Liver (tissue), 9 donors: ENCODE measurements around the gene NYAP1. TPM values are rescaled to one million over a fixed set of nuclear protein-coding genes. Genes with fewer than 3 reads are reported as not detected.

Source experiments
- DNase-seq: peaks from one replicate; pipeline ENCODE4 v3.0.0-alpha.2; 2017; ENCODE audit warnings: low spot score
- H3K27ac ChIP-seq, 2 donors: one replicate each; pipeline ENCODE4 v1.7.0; 2013; ENCODE audit warnings: inconsistent platforms in 2 of 2, low read length in 2 of 2, control low read depth in 1 of 2, low read depth in 1 of 2, mild to moderate bottlenecking in 1 of 2
- H3K27me3 ChIP-seq, 4 donors: one replicate each; pipeline versions ENCODE4 v1.6.1 to v1.7.0; 2013; ENCODE audit warnings: low read length in 3 of 4, inconsistent platforms in 1 of 4, mild to moderate bottlenecking in 1 of 4, moderate library complexity in 1 of 4; ENCODE audit not compliant: control insufficient read depth in 4 of 4, insufficient read depth in 4 of 4
- H3K36me3 ChIP-seq, 4 donors: one replicate each; pipeline versions ENCODE4 v1.6.1 to v1.7.0; 2013; ENCODE audit warnings: low read length in 3 of 4, mild to moderate bottlenecking in 3 of 4, low read depth in 1 of 4, moderate library complexity in 1 of 4; ENCODE audit not compliant: control insufficient read depth in 4 of 4, insufficient read depth in 3 of 4
- H3K4me1 ChIP-seq, 4 donors: one replicate each; pipeline versions ENCODE4 v1.6.1 to v1.7.0; 2013; ENCODE audit warnings: low read length in 3 of 4, mild to moderate bottlenecking in 3 of 4, moderate library complexity in 1 of 4; ENCODE audit not compliant: control insufficient read depth in 4 of 4, insufficient read depth in 4 of 4
- H3K4me3 ChIP-seq, 3 donors: one replicate each; pipeline versions ENCODE4 v1.6.1 to v1.7.0; 2013; ENCODE audit warnings: low read length in 3 of 3, control low read depth in 1 of 3, low read depth in 1 of 3, mild to moderate bottlenecking in 1 of 3
- H3K9ac ChIP-seq, 2 donors: one replicate each; pipeline ENCODE4 v1.7.0; 2013; ENCODE audit warnings: low read length in 2 of 2, mild to moderate bottlenecking in 2 of 2, moderate library complexity in 2 of 2, control low read depth in 1 of 2, low read depth in 1 of 2
- H3K9me3 ChIP-seq, 4 donors: one replicate each; pipeline versions ENCODE4 v1.6.1 to v1.7.0; 2013; ENCODE audit warnings: low read length in 3 of 4; ENCODE audit not compliant: control insufficient read depth in 4 of 4
- ATF3 ChIP-seq: IDR thresholded peaks from 2 replicates; pipeline ENCODE4 v1.6.1; 2016; ENCODE audit warnings: antibody characterized with exemption
- CTCF ChIP-seq: fragments of 150-350 bp; IDR thresholded peaks from 2 replicates; pipeline ENCODE4 v1.5.1; 2017; ENCODE audit warnings: improper control_type of control experiment, low read depth, low read length; ENCODE audit not compliant: missing input control
- EGR1 ChIP-seq, 2 donors: IDR thresholded peaks; 2 replicates each; pipeline ENCODE4 v1.6.1; 2016 to 2018; ENCODE audit warnings: antibody characterized with exemption in 2 of 2, low read depth in 2 of 2
- FOXA1 ChIP-seq: IDR thresholded peaks from 2 replicates; pipeline ENCODE4 v1.6.1; 2016; ENCODE audit warnings: antibody characterized with exemption
- FOXA2 ChIP-seq: IDR thresholded peaks from 2 replicates; pipeline ENCODE4 v1.6.1; 2016; ENCODE audit warnings: antibody characterized with exemption
- GABPA ChIP-seq, 2 donors: IDR thresholded peaks in 1 of 2; conservative IDR thresholded peaks in 1 of 2; 2 replicates each; pipeline ENCODE4 v1.6.1; 2016; ENCODE audit warnings: antibody characterized with exemption in 2 of 2, mild to moderate bottlenecking in 1 of 2, moderate library complexity in 1 of 2
- HNF4A ChIP-seq, 2 donors: conservative IDR thresholded peaks; 2 replicates each; pipeline ENCODE4 v1.6.1; 2016; ENCODE audit warnings: antibody characterized with exemption in 2 of 2, mild to moderate bottlenecking in 2 of 2
- HNF4G ChIP-seq: IDR thresholded peaks from 2 replicates; pipeline ENCODE4 v1.6.1; 2016; ENCODE audit warnings: antibody characterized with exemption
- JUND ChIP-seq, 2 donors: IDR thresholded peaks; 2 replicates each; pipeline ENCODE4 v1.6.1; 2016; ENCODE audit warnings: antibody characterized with exemption in 2 of 2
- MAX ChIP-seq: IDR thresholded peaks from 2 replicates; pipeline ENCODE4 v1.6.1; 2016; ENCODE audit warnings: antibody characterized with exemption
- NR2F2 ChIP-seq: IDR thresholded peaks from 2 replicates; pipeline ENCODE4 v1.6.1; 2016; ENCODE audit warnings: antibody characterized with exemption
- RAD21 ChIP-seq, 2 donors: IDR thresholded peaks; 2 replicates each; pipeline ENCODE4 v1.6.1; 2016; ENCODE audit warnings: antibody characterized with exemption in 2 of 2, mild to moderate bottlenecking in 2 of 2
- REST ChIP-seq: IDR thresholded peaks from 2 replicates; pipeline ENCODE4 v1.6.1; 2016; ENCODE audit warnings: antibody characterized with exemption, mild to moderate bottlenecking
- RXRA ChIP-seq, 2 donors: IDR thresholded peaks; 2 replicates each; pipeline ENCODE4 v1.6.1; 2017 to 2018; ENCODE audit warnings: antibody characterized with exemption in 2 of 2, mild to moderate bottlenecking in 1 of 2
- SP1 ChIP-seq: IDR thresholded peaks from 2 replicates; pipeline ENCODE4 v1.6.1; 2018; ENCODE audit warnings: antibody characterized with exemption, mild to moderate bottlenecking
- TAF1 ChIP-seq: conservative IDR thresholded peaks from 2 replicates; pipeline ENCODE4 v1.6.1; 2016; ENCODE audit warnings: antibody characterized with exemption, mild to moderate bottlenecking
- YY1 ChIP-seq: IDR thresholded peaks from 2 replicates; pipeline ENCODE4 v1.6.1; 2016; ENCODE audit warnings: antibody characterized with exemption, mild to moderate bottlenecking
- ZBTB33 ChIP-seq: IDR thresholded peaks from 2 replicates; pipeline ENCODE4 v1.6.1; 2016; ENCODE audit warnings: antibody characterized with exemption
- WGBS: extraction: QIAGEN DNeasy Blood & Tissue Kit; methylation state at CpG from one replicate; pipeline ENCODE4 v1.1.7; 2013; 5-methylcytosine and 5-hydroxymethylcytosine counted together
- polyA plus RNA-seq, 2 donors: library from polyadenylated mRNA; stranded (reverse) in 1 of 2; unstranded in 1 of 2; fragments of 200-250 nt in 1 of 2; fragments of >200 nt in 1 of 2; fragmentation: Nextera tagmentation in 1 of 2; extraction: Ambion mirVana in 1 of 2; gene quantifications; one replicate each; pipeline versions ENCODE4 v1.2.1 to v1.2.3, GENCODE V29; 2013 to 2015
- total RNA-seq, 2 donors: library from RNA; depleted of rRNA; stranded (reverse); fragments of >200 nt; gene quantifications; one replicate each; pipeline ENCODE4 v1.2.3, GENCODE V29; 2014
- donor health status: healthy.
- donor health status: healthy.
- donor health status: healthy.
- donor health status: healthy.
- donor health status: healthy.

Gene NYAP1
- total and polyA plus RNA-seq, 4 donors: 0.08 to 0.29 (median 0.09) TPM; not detected in 1

- no peak for DNase-seq
- Histone ChIP-seq H3K27ac (no peak overlapping the region), H3K4me3 (no peak overlapping the region), H3K4me1 (peaks cover 0 to 6% (median 4%) of the 10 kb centered on the region in 4 donors), H3K27me3 (no peaks in the 10 kb centered on the region), H3K9ac (no peak overlapping the region), H3K36me3 (no peaks in the 10 kb centered on the region), H3K9me3 (no peaks in the 10 kb centered on the region)
- no peak for TF ChIP-seq REST
- TF ChIP-seq CTCF: no peak
- TF ChIP-seq RXRA (IDR thresholded peaks at IDR 0.05): no peak
- TF ChIP-seq ATF3: no peak
- TF ChIP-seq JUND (IDR thresholded peaks at IDR 0.05): no peak
- TF ChIP-seq MAX: no peak
- no peak for TF ChIP-seq NR2F2
- no peak for TF ChIP-seq GABPA (IDR thresholded peaks at IDR 0.05 in 1 of 2, conservative IDR thresholded peaks at IDR 0.05 in 1 of 2)
- no peak for TF ChIP-seq ZBTB33
- no peak for TF ChIP-seq FOXA1
- TF ChIP-seq SP1: no peak
- TF ChIP-seq HNF4A (conservative IDR thresholded peaks at IDR 0.05): no peak
- no peak for TF ChIP-seq EGR1 (IDR thresholded peaks at IDR 0.05; ENCODE audit: low read depth in 2 of 2)
- TF ChIP-seq RAD21 (IDR thresholded peaks at IDR 0.05): no peak
- TF ChIP-seq YY1: no peak
- TF ChIP-seq TAF1: no peak
- TF ChIP-seq FOXA2: no peak
- TF ChIP-seq HNF4G: no peak
- WGBS: 93% methylated on average over 10 of the region's 10 CpGs
Measured at GRCh38 chr7:100489121-100489520, 5.4 kb downstream of the NYAP1 start.
